HUES48 (cell line): ENCODE results near the gene RABL3.
"Not testable (repeated sequence)": the region's sequence is repeated elsewhere in the genome, so short reads cannot be mapped to it uniquely, and the experiment has no call there.

Experiments
- H3K27ac ChIP-seq: one replicate; pipeline ENCODE4 v1.7.0; 2013; ENCODE audit warnings: low read depth, low read length, inconsistent platforms
- H3K27me3 ChIP-seq: 2 replicates; pipeline ENCODE4 v1.6.1; 2013; ENCODE audit warnings: mild to moderate bottlenecking, low read length; ENCODE audit not compliant: control insufficient read depth, insufficient read depth
- H3K36me3 ChIP-seq: 2 replicates; pipeline ENCODE4 v1.6.1; 2013; ENCODE audit warnings: low read length; ENCODE audit not compliant: control insufficient read depth, insufficient read depth
- H3K4me1 ChIP-seq: 2 replicates; pipeline ENCODE4 v1.6.1; 2013; ENCODE audit warnings: mild to moderate bottlenecking, low read length; ENCODE audit not compliant: control insufficient read depth, insufficient read depth
- H3K4me3 ChIP-seq: 2 replicates; pipeline ENCODE4 v1.5.1; 2013; ENCODE audit warnings: mild to moderate bottlenecking, low read depth, low read length
- H3K9ac ChIP-seq: 2 replicates; pipeline ENCODE4 v1.6.1; 2013; ENCODE audit warnings: mild to moderate bottlenecking, low read depth, low read length, moderate library complexity
- H3K9me3 ChIP-seq: 2 replicates; pipeline ENCODE4 v1.6.1; 2013; ENCODE audit warnings: low read length; ENCODE audit not compliant: control insufficient read depth, insufficient read depth

The RABL3 gene

GRCh38 chr3:120767106-120767505, 24.8 kb upstream of the RABL3 start:
- Histone ChIP-seq H3K9ac (no peak overlapping the region), H3K9me3 (no peaks in the 10 kb centered on the region), H3K27me3 (no peaks in the 10 kb centered on the region), H3K27ac (no peak overlapping the region), H3K4me1 (peaks cover 71% of the 10 kb centered on the region), H3K4me3 (no peak overlapping the region), H3K36me3 (peaks cover 19% of the 10 kb centered on the region)

GRCh38 chr3:120766576-120766975, 24.3 kb upstream of the RABL3 start:
- H3K9me3 ChIP-seq = no peaks in the 10 kb centered on the region
- H3K9ac ChIP-seq = no peak overlapping the region
- peaks cover 14% of the 10 kb centered on the region for H3K36me3 ChIP-seq
- H3K4me3 ChIP-seq = no peak overlapping the region
- no peaks in the 10 kb centered on the region for H3K27me3 ChIP-seq
- H3K27ac ChIP-seq = no peak overlapping the region
- peaks cover 65% of the 10 kb centered on the region for H3K4me1 ChIP-seq

DNA sequence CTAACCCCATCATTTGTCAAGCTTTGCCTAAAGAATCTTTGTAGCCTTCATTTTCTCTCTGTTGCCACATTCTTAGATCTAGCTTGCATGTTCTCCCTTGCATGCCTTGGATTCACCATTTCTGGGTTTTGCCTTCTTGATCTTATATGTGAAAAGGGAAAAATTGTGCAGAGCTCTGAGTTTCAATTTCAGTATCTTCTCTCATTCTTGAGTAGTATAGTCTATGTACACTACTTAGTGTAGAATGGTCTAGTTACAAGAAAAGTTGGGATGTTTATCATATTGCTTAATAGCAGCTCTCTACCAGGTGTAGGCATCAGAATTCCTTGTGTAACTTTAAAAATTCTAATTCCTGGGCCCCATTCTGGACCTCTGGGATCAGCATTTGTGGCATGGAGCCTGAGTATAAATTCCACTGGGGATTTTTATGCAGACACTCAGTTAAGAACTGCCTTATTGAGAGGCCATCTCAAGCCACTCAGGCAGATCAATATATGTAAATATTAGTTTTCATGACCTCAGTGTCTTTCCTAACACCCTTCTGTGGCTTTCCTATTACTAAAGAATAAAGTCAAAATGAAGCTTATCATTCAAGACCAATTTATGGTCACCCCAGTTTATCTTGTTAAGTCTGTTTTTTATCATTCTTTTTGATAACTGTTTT, 23.6 kb upstream of the RABL3 start:
- H3K36me3 ChIP-seq = peaks cover 8% of the 10 kb centered on the region

GRCh38 chr3:120764206-120764605, 21.9 kb upstream of the RABL3 start:
- Histone ChIP-seq H3K4me1 (peaks cover 44% of the 10 kb centered on the region), H3K9me3 (no peaks in the 10 kb centered on the region), H3K9ac (no peak overlapping the region), H3K36me3 (no peaks in the 10 kb centered on the region), H3K4me3 (0 out of 2 replicates have a peak overlapping the region, but pooled peaks have one; percentile 17), H3K27me3 (no peaks in the 10 kb centered on the region), H3K27ac (peak overlapping the region; percentile 14)

More for the DNA sequence above, 23.6 kb upstream of the RABL3 start:
- H3K4me3 ChIP-seq = no peak overlapping the region
- H3K27me3 ChIP-seq = no peaks in the 10 kb centered on the region
- H3K9me3 ChIP-seq = no peaks in the 10 kb centered on the region
- no peak overlapping the region for H3K27ac ChIP-seq
- H3K4me1 ChIP-seq = peaks cover 59% of the 10 kb centered on the region
- H3K9ac ChIP-seq = no peak overlapping the region

- peak overlapping the region; percentile 14 for H3K27ac ChIP-seq
- H3K9ac ChIP-seq = no peak overlapping the region
- H3K36me3 ChIP-seq = no peaks in the 10 kb centered on the region
- peaks cover 43% of the 10 kb centered on the region for H3K4me1 ChIP-seq
- no peak overlapping the region for H3K4me3 ChIP-seq
- H3K9me3 ChIP-seq = no peaks in the 10 kb centered on the region
- no peaks in the 10 kb centered on the region for H3K27me3 ChIP-seq
These were observed 21.3 kb upstream of the RABL3 start for GRCh38 chr3:120763601-120764000.

DNA sequence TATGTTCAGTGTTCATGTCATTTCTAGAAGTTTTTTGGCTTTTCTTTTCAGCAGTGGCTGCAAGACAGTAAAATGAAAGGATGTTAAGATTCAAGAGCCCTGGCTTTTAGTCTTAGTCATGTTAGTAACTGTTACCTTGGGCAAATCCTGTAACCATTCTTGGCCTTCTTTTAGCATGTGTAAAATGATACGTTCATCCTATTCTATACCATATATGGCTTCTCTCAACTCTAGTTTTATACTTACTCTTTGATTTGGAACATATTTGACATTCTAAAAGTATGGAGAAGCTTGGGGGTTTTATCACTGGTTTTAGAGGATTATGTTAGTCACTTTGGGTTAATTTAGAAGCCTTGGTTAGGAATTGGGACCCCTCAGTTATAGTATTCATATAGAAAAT, 20.3 kb upstream of the RABL3 start:
- Histone ChIP-seq H3K27me3 (no peaks in the 10 kb centered on the region), H3K9me3 (no peaks in the 10 kb centered on the region), H3K36me3 (no peaks in the 10 kb centered on the region; the same call in 1 of the 2 replicates), H3K4me1 (peaks cover 43% of the 10 kb centered on the region), H3K9ac (no peak overlapping the region), H3K4me3 (no peak overlapping the region), H3K27ac (no peak overlapping the region)

- H3K27ac ChIP-seq, H3K27me3 ChIP-seq, H3K4me3 ChIP-seq, H3K9me3 ChIP-seq, H3K9ac ChIP-seq: not testable (repeated sequence)
- Histone ChIP-seq H3K4me1 (peaks cover 14% of the 10 kb centered on the region), H3K36me3 (peaks cover 37% of the 10 kb centered on the region)
These were observed 16.2 kb upstream of the RABL3 start for GRCh38 chr3:120758551-120758950.

GRCh38 chr3:120756061-120756460, 13.7 kb upstream of the RABL3 start:
- Histone ChIP-seq H3K9me3 (no peaks in the 10 kb centered on the region; the same call in 1 of the 2 replicates), H3K9ac (no peak overlapping the region), H3K36me3 (peaks cover 57% of the 10 kb centered on the region), H3K27me3 (no peaks in the 10 kb centered on the region), H3K4me1 (peaks cover 19% of the 10 kb centered on the region), H3K27ac (no peak overlapping the region), H3K4me3 (no peak overlapping the region)

DNA sequence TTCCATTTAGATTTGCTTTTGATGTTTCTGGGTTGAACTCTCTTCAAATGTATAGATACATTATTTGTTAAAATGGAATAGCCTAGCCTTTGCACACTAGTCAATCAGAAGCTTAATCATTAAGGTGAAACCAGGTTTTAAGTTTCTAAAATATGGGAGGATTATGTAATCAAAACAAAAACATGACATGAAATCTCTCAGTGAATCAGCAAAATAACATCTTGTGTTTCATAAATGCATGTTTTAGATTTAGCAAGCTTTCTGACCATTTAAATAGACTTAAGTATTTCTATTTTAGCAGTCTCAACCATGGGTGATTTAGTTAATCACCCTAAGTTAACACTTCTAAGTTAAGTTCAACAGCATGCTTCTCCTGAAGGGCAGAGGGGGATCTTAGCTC, 11.5 kb upstream of the RABL3 start:
- Histone ChIP-seq H3K4me3 (no peak overlapping the region), H3K4me1 (peaks cover 29% of the 10 kb centered on the region), H3K9me3 (no peaks in the 10 kb centered on the region; the same call in 1 of the 2 replicates), H3K9ac (no peak overlapping the region), H3K27me3 (no peaks in the 10 kb centered on the region), H3K36me3 (peaks cover 69% of the 10 kb centered on the region), H3K27ac (no peak overlapping the region)

GRCh38 chr3:120752865-120753264, 10.5 kb upstream of the RABL3 start:
- Histone ChIP-seq H3K36me3 (peaks cover 69% of the 10 kb centered on the region), H3K4me3 (no peak overlapping the region), H3K4me1 (peaks cover 29% of the 10 kb centered on the region), H3K9ac (no peak overlapping the region), H3K9me3 (no peaks in the 10 kb centered on the region; the same call in 1 of the 2 replicates), H3K27me3 (no peaks in the 10 kb centered on the region), H3K27ac (no peak overlapping the region)

DNA sequence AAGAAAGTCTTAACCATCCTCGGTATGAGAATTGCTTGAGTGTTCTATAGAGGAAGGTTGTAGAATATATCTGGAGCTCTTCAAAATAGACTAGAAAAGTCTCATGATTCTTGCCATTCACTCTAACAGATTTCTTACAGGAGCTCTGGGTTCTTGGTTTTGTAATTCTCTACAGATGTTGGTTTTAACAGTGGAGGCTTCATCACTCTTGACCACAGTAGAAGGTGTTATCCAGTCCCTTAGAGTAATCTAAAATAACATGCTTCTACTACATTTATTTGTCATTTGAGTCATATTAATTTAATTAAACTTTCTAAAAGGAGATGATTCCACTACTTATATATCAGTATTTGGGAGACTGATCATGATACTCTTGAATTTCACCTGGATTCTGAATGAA, 9.9 kb upstream of the RABL3 start:
- Histone ChIP-seq H3K4me3 (no peak overlapping the region), H3K9ac (no peak overlapping the region), H3K27me3 (no peaks in the 10 kb centered on the region), H3K27ac (no peak overlapping the region), H3K36me3 (peaks cover 65% of the 10 kb centered on the region), H3K9me3 (no peaks in the 10 kb centered on the region; the same call in 1 of the 2 replicates), H3K4me1 (peaks cover 29% of the 10 kb centered on the region)
